OCI-M2 (cell line): Measurements from ENCODE around the gene PLRG1.

Experiments
- DNase-seq: peaks from one replicate; lab custom pipeline; 2025; ENCODE audit not compliant: unreplicated experiment; lab: John Stamatoyannopoulos, UW

The PLRG1 gene

GRCh38 chr4:154574311-154574710 lies 24.1 kb upstream of the PLRG1 start:
- no peak for DNase-seq

- DNase-seq = no peak
Observed at GRCh38 chr4:154573190-154573870, 23.1 kb upstream of the PLRG1 start.

- no peak for DNase-seq
Observed at GRCh38 chr4:154569584-154569983, 19.4 kb upstream of the PLRG1 start.

GRCh38 chr4:154569028-154569427 lies 18.8 kb upstream of the PLRG1 start:
- DNase-seq = no peak

GRCh38 chr4:154566639-154567204 lies 16.5 kb upstream of the PLRG1 start:
- no peak for DNase-seq

GRCh38 chr4:154565704-154566103 lies 15.5 kb upstream of the PLRG1 start:
- DNase-seq = no peak

GRCh38 chr4:154564311-154564710 lies 14.1 kb upstream of the PLRG1 start:
- no peak for DNase-seq

- DNase-seq = no peak
Observed at GRCh38 chr4:154562697-154563254, 12.6 kb upstream of the PLRG1 start, which contains the start of gene FGB. FGB (plus strand) TSS chr4:154563011; CDS start chr4:154563019, 8 bp downstream.

- no peak for DNase-seq
Observed at GRCh38 chr4:154560824-154561231, 10.6 kb upstream of the PLRG1 start.

GRCh38 chr4:154560419-154560801 lies 10.2 kb upstream of the PLRG1 start:
- DNase-seq = no peak

GRCh38 chr4:154559494-154560418 lies 9.6 kb upstream of the PLRG1 start:
- DNase-seq = no peak

GRCh38 chr4:154559141-154559493 lies 8.9 kb upstream of the PLRG1 start:
- no peak for DNase-seq

- peak; percentile 12 for DNase-seq
Observed at GRCh38 chr4:154551872-154552686, 1.9 kb upstream of the PLRG1 start.

GRCh38 chr4:154545689-154546088 lies 4.5 kb downstream of the PLRG1 start:
- DNase-seq = no peak

GRCh38 chr4:154542271-154542879 lies 7.8 kb downstream of the PLRG1 start:
- DNase-seq = no peak

GRCh38 chr4:154534296-154534695 lies 15.9 kb downstream of the PLRG1 start:
- no peak for DNase-seq

GRCh38 chr4:154529728-154530519 lies 20.3 kb downstream of the PLRG1 start:
- DNase-seq = no peak

- no peak for DNase-seq
Observed at GRCh38 chr4:154528869-154529268, 21.3 kb downstream of the PLRG1 start.

GRCh38 chr4:154527308-154527707 lies 22.9 kb downstream of the PLRG1 start:
- DNase-seq = no peak

GRCh38 chr4:154526151-154526550 lies 24.0 kb downstream of the PLRG1 start:
- DNase-seq = no peak
